ENCODE data around the gene ZC3H7A. TPM values are rescaled to one million over a fixed set of nuclear protein-coding genes. Genes with fewer than 3 reads are reported as not detected.
A peak's percentile ranks its signal among the peaks of the same experiment; 100 is the strongest.

The ZC3H7A gene
- total and polyA plus RNA-seq, 2 of the 13 experiments (the other 11 are each of a cell fraction or from before 2014, with no cell fraction given) = 29.2 to 36.8 TPM

GRCh38 chr16:11715246-11715947 lies 81.7 kb downstream of the ZC3H7A start (continued):
- TF ChIP-seq FIP1L1 (IDR thresholded peaks at IDR 0.05; ENCODE audit: borderline replicate concordance, insufficient read depth, low read depth, low read length) (no peak), HOMEZ (CRISPR knock-in tag; IDR thresholded peaks at IDR 0.05; ENCODE audit: low read depth) (no peak), HCFC1 (IDR thresholded peaks at IDR 0.05; ENCODE audit: low read depth, low read length) (no peak), SALL1 (CRISPR knock-in tag; IDR thresholded peaks at IDR 0.05) (no peak), PLRG1 (conservative IDR thresholded peaks at IDR 0.05) (no peak), ZSCAN22 (CRISPR knock-in tag; IDR thresholded peaks at IDR 0.05) (0 out of 2 replicates have a peak, but pooled peaks have one; percentile 15), NCOA5 (CRISPR knock-in tag; IDR thresholded peaks at IDR 0.05) (no peak), HNF4A (CRISPR knock-in tag; IDR thresholded peaks at IDR 0.05) (peak; percentile 21; the same call in 1 of the 2 replicates), RXRA (CRISPR knock-in tag; IDR thresholded peaks at IDR 0.05) (no peak), ATF7 (IDR thresholded peaks at IDR 0.05) (peak; percentile 76), ATF7 (CRISPR knock-in tag; IDR thresholded peaks at IDR 0.05) (no peak), BRF2 (CRISPR knock-in tag; IDR thresholded peaks at IDR 0.05) (0 out of 2 replicates have a peak, but pooled peaks have one; percentile 1), ZNF556 (CRISPR knock-in tag; IDR thresholded peaks at IDR 0.05; ENCODE audit: borderline replicate concordance) (no peak), KLF9 (CRISPR knock-in tag; IDR thresholded peaks at IDR 0.05; ENCODE audit: low read depth) (no peak), ZNF362 (CRISPR knock-in tag; IDR thresholded peaks at IDR 0.05; ENCODE audit: borderline replicate concordance) (peak; percentile 84; the same call in 1 of the 2 replicates), ZC3H13 (CRISPR knock-in tag; IDR thresholded peaks at IDR 0.05) (no peak), ZNF121 (CRISPR knock-in tag; IDR thresholded peaks at IDR 0.05) (peak; percentile 97), ZNF329 (CRISPR knock-in tag; IDR thresholded peaks at IDR 0.05; ENCODE audit: low read depth) (no peak), ZBTB3 (CRISPR knock-in tag; IDR thresholded peaks at IDR 0.05; ENCODE audit: borderline replicate concordance, low read depth) (0 out of 2 replicates have a peak, but pooled peaks have one; percentile 29), PITX1 (CRISPR knock-in tag; IDR thresholded peaks at IDR 0.05) (no peak)

Data from HepG2 (cell line).